Epithelial cell of esophagus (primary cell): ENCODE data around the gene LRRC57.

Source experiments
- DNase-seq: peaks from one replicate; pipeline ENCODE4 v3.0.0; 2010; ENCODE audit warnings: low read depth
- H3K4me3 ChIP-seq: 2 replicates; pipeline ENCODE4 v1.5.1; 2011; ENCODE audit warnings: mild to moderate bottlenecking, low read length, control low read depth
- TF ChIP-seq, protein P1 (sequence below): IDR thresholded peaks from 2 replicates; pipeline ENCODE4 v1.5.1; 2011; ENCODE audit warnings: low read depth, mild to moderate bottlenecking, low read length, control low read depth, inconsistent platforms; ENCODE audit not compliant: insufficient read depth; ENCODE audit errors: missing control alignments

LRRC57 gene

DNA sequence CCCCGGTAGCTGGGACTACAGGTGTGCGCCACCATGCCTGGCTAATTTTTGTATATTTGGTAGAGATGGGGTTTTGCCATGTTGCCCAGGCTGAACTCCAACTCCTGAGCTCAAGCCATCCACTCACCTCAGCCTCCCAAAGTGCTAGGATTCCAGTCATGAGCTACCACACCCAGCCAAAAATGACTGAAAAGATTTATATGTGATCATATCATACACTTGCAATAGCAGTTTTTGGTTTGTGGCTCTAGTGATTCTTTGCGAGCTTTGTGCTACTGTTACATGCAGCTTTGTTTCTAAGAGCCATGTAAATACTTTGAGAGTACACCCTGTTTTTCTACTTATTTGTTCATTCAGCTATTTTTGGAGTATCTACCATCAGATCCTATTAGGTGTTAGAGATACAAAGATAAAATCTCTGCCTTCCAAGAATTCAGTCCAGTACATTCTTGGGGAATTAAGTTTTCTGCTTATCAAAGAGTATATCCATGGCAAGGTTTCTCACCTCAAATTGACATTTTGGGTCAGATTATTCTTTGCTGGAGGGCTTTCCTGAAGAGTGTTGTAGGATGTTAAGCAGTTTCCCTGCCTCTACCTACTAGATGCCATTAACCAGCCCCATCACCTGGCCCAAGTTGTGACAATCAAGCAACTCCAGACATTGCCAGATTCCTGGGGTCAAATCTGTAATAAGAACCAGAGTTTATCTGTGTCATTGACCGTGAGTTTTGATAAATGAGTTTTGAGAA is 38.2 kb downstream of the LRRC57 start:
- DNase-seq, result no peak
- TF ChIP-seq, protein P1, sequence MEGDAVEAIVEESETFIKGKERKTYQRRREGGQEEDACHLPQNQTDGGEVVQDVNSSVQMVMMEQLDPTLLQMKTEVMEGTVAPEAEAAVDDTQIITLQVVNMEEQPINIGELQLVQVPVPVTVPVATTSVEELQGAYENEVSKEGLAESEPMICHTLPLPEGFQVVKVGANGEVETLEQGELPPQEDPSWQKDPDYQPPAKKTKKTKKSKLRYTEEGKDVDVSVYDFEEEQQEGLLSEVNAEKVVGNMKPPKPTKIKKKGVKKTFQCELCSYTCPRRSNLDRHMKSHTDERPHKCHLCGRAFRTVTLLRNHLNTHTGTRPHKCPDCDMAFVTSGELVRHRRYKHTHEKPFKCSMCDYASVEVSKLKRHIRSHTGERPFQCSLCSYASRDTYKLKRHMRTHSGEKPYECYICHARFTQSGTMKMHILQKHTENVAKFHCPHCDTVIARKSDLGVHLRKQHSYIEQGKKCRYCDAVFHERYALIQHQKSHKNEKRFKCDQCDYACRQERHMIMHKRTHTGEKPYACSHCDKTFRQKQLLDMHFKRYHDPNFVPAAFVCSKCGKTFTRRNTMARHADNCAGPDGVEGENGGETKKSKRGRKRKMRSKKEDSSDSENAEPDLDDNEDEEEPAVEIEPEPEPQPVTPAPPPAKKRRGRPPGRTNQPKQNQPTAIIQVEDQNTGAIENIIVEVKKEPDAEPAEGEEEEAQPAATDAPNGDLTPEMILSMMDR, result no peak
- H3K4me3 ChIP-seq, result no peak overlapping the region

DNA sequence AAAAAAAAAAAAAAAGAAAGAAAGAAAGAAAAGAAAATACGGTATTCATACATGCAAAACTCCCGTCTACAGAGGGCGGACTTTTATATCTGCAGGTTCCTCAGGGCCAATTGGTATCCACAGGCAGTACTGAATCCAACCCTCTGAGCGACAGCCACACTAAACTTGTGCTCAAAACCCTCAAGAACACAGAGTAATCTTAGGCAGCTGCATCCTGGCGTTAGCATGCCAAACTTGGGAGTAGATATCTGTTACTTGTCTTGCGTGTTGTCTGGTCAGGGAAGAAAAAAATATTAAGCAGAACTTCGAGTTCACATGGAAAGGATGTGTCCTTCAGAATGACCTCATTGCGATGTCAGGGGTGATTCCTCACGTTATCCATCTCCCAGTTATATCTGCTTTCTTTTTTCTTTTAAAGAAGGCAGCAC is 40.3 kb downstream of the LRRC57 start:
- TF ChIP-seq, protein P1, result no peak
- no peak overlapping the region for H3K4me3 ChIP-seq
- DNase-seq, result no peak

DNA sequence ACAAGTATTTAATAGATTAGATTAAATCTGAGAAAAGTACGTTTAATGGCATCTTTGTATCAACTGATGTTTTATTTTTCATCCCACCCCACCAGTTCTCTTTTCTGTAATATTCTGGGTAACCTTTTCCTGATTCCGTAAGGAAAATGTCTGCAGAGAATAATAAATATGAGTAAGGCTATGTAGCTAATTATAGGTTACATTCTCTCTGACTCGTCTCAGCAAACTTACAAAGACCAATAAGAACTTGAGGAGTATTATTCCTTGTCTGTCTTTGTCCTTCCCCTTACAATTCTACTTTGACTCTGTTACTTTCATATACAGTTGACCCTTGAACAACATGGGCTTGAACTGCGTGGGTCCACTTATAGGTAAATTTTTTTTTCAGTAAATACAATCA is 41.1 kb downstream of the LRRC57 start:
- peak; percentile 7 for DNase-seq
- no peak overlapping the region for H3K4me3 ChIP-seq
- TF ChIP-seq, protein P1, result no peak

DNA sequence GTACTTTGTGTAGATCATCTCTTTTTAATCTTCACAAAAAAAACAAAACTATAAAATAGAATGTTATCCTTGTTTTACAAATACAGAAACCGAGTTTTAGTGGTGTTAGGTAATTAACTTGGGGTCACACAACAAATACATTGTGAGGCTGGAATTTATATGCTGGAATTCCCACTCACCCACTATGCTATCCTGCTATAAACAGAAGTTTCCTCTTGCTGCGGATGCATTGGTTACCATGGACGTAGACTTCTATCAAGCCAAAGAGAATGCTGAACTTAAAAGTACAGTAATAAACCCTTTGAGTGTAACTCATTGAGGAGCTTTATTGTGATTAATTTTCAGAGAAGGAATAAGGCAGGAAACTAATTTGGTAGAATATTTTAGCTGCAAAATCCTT is 44.0 kb downstream of the LRRC57 start:
- H3K4me3 ChIP-seq, result no peak overlapping the region
- TF ChIP-seq, protein P1, result no peak
- no peak for DNase-seq

DNA sequence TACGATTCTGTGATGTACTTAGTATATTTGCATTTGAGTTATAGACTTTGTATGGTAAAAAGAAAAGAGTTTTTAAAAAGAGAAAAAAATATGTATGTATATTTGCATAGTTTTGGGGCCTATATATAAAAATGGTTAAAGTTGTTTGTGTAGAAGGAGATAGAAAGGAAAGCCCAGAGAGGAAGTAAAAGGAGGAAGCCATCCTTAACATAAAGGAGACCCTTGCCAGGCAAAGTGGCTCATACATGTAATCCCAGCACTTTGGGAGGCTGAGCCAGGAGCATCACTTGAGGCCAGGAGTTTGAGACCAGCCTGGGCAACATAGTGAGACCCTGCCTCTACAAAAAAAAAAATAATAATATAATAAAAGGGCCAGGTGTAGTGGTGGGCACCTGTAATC is 44.8 kb downstream of the LRRC57 start:
- H3K4me3 ChIP-seq, result no peak overlapping the region
- DNase-seq, result no peak
- TF ChIP-seq, protein P1, result no peak

DNA sequence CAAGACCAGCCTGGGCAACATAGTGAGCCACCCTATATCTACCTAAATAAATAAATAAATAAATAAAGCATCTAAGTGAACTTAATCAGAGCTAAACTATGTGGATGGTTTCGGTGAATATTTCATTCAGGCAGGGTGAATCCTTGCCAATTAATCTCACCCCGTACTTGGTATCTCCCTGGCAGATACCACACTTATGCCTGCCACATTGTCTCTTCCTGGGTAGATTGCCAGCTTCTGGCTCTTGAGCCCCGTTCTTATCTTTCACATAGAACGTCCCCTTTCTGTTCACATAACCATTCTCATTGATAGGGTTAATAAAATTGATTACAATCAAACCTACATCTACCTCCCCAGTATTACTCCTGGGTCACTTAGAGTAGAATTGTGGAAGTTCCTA is 46.1 kb downstream of the LRRC57 start:
- TF ChIP-seq, protein P1, result no peak
- no peak overlapping the region for H3K4me3 ChIP-seq
- no peak for DNase-seq
